ENCODE measurements around the gene PACSIN2. TPM values are rescaled to one million over a fixed set of nuclear protein-coding genes. Genes with fewer than 3 reads are reported as not detected.
"Not testable (repeated sequence)": the region's sequence is repeated elsewhere in the genome, so short reads cannot be mapped to it uniquely, and the experiment has no call there.

The PACSIN2 gene
- total and polyA plus RNA-seq, 7 experiments from 2014 or later = 26.6 to 62.5 (median 36.3) TPM

GRCh38 chr22:42936680-42937079, 78.3 kb downstream of the PACSIN2 start:
- H3K27me3 ChIP-seq (ENCODE audit: control insufficient read depth in 2 of 2, insufficient read depth in 2 of 2, low read length in 2 of 2); DNase-seq; H3K27me3 Mint-ChIP-seq; CTCF ChIA-PET; H3K27ac ChIP-seq (ENCODE audit: low read depth, low read length); H3K27ac Mint-ChIP-seq; H3K36me3 ChIP-seq (ENCODE audit: control insufficient read depth in 2 of 3, insufficient read depth in 3 of 3, low read length in 3 of 3); H3K36me3 Mint-ChIP-seq; H3K4me3 ChIP-seq (ENCODE audit: low read length); H3K9me3 ChIP-seq (ENCODE audit: control insufficient read depth in 2 of 3, low read length in 3 of 3); ATAC-seq; H3K4me1 ChIP-seq (ENCODE audit: control insufficient read depth in 2 of 2, insufficient read depth in 2 of 2, low read length in 2 of 2); intact Hi-C loops (cut with micrococcal nuclease); POLR2A ChIA-PET; H3K9me3 Mint-ChIP-seq: not testable (repeated sequence)
- Mint-ChIP-seq H3K4me3 (peak overlapping the region in 2 of 10 donors; percentile 0 to 47), H3K4me1 (peaks cover 57 to 89% (median 78%) of the 10 kb centered on the region in 7 donors)

GRCh38 chr22:42934338-42934737, 80.6 kb downstream of the PACSIN2 start:
- Histone ChIP-seq H3K4me1 (ENCODE audit: control insufficient read depth in 2 of 2, insufficient read depth in 2 of 2, low read length in 2 of 2) (peaks cover 0 to 3% of the 10 kb centered on the region in 2 donors), H3K27me3 (ENCODE audit: control insufficient read depth in 2 of 2, insufficient read depth in 2 of 2, low read length in 2 of 2) (no peaks in the 10 kb centered on the region), H3K9me3 (ENCODE audit: control insufficient read depth in 2 of 3, low read length in 3 of 3) (no peaks in the 10 kb centered on the region), H3K36me3 (ENCODE audit: control insufficient read depth in 2 of 3, insufficient read depth in 3 of 3, low read length in 3 of 3) (peaks cover 0 to 3% (median 0%) of the 10 kb centered on the region in 3 experiments), H3K4me3 (ENCODE audit: low read length) (no peak overlapping the region), H3K27ac (ENCODE audit: low read depth, low read length) (no peak overlapping the region)
- intact Hi-C loops (cut with micrococcal nuclease) = no loop called here
- CTCF ChIA-PET = no interaction called here
- DNase-seq = no peak
- Mint-ChIP-seq H3K9me3 (no peaks in the 10 kb centered on the region), H3K27ac (peak overlapping the region in 5 of 9 donors; percentile 28 to 77 (median 38)), H3K4me3 (peak overlapping the region in 5 of 10 donors; percentile 25 to 54 (median 48)), H3K36me3 (peaks cover 0 to 12% (median 0%) of the 10 kb centered on the region in 5 donors), H3K4me1 (peaks cover 59 to 89% (median 81%) of the 10 kb centered on the region in 7 donors), H3K27me3 (no peaks in the 10 kb centered on the region)
- POLR2A ChIA-PET = no interaction called here
- ATAC-seq = no peak

GRCh38 chr22:42933485-42934091, 81.4 kb downstream of the PACSIN2 start:
- intact Hi-C loops (cut with micrococcal nuclease) = no loop called here
- peaks cover 0 to 4% (median 0%) of the 10 kb centered on the region in 3 experiments for H3K36me3 ChIP-seq (ENCODE audit: control insufficient read depth in 2 of 3, insufficient read depth in 3 of 3, low read length in 3 of 3)
- Mint-ChIP-seq H3K9me3 (no peaks in the 10 kb centered on the region), H3K4me3 (peak overlapping the region in 4 of 10 donors; percentile 11 to 59 (median 22)), H3K4me1 (peaks cover 59 to 90% (median 83%) of the 10 kb centered on the region in 7 donors), H3K27ac (peak overlapping the region in 4 of 9 donors; percentile 29 to 77 (median 59)), H3K36me3 (peaks cover 0 to 12% (median 0%) of the 10 kb centered on the region in 5 donors), H3K27me3 (no peaks in the 10 kb centered on the region)
- peak; percentile 60 for ATAC-seq
- H3K9me3 ChIP-seq (ENCODE audit: control insufficient read depth in 2 of 3, low read length in 3 of 3) = no peaks in the 10 kb centered on the region
- ChIA-PET POLR2A (no interaction called here), CTCF (no interaction called here)
- H3K4me3 ChIP-seq (ENCODE audit: low read length) = no peak overlapping the region
- peak in 1 of 9 donors; percentile 59 for DNase-seq
- no peaks in the 10 kb centered on the region for H3K27me3 ChIP-seq (ENCODE audit: control insufficient read depth in 2 of 2, insufficient read depth in 2 of 2, low read length in 2 of 2)
- H3K27ac ChIP-seq (ENCODE audit: low read depth, low read length) = no peak overlapping the region
- peaks cover 0 to 3% of the 10 kb centered on the region in 2 donors for H3K4me1 ChIP-seq (ENCODE audit: control insufficient read depth in 2 of 2, insufficient read depth in 2 of 2, low read length in 2 of 2)

- H3K9me3 ChIP-seq (ENCODE audit: control insufficient read depth in 2 of 3, low read length in 3 of 3) = no peaks in the 10 kb centered on the region
- Mint-ChIP-seq H3K36me3 (peaks cover 0 to 12% (median 0%) of the 10 kb centered on the region in 5 donors), H3K9me3 (no peaks in the 10 kb centered on the region), H3K27me3 (no peaks in the 10 kb centered on the region), H3K4me3 (peak overlapping the region in 2 of 10 donors; percentile 11 to 59), H3K4me1 (peaks cover 55 to 88% (median 79%) of the 10 kb centered on the region in 7 donors), H3K27ac (peak overlapping the region in 4 of 9 donors; percentile 11 to 77 (median 52))
- no peak overlapping the region for H3K27ac ChIP-seq (ENCODE audit: low read depth, low read length)
- peaks cover 0 to 4% (median 0%) of the 10 kb centered on the region in 3 experiments for H3K36me3 ChIP-seq (ENCODE audit: control insufficient read depth in 2 of 3, insufficient read depth in 3 of 3, low read length in 3 of 3)
- ChIA-PET POLR2A (interaction anchor here (0.9 kb wide), 1 partner anchor 25 kb away, joined by 3 read pairs; no protein-coding TSS in a partner anchor), CTCF (interaction anchor here (0.6 kb wide), 1 partner anchor 93 kb away, joined by 5 read pairs; no protein-coding TSS in a partner anchor)
- H3K27me3 ChIP-seq (ENCODE audit: control insufficient read depth in 2 of 2, insufficient read depth in 2 of 2, low read length in 2 of 2) = no peaks in the 10 kb centered on the region
- H3K4me1 ChIP-seq (ENCODE audit: control insufficient read depth in 2 of 2, insufficient read depth in 2 of 2, low read length in 2 of 2) = peaks cover 0 to 3% of the 10 kb centered on the region in 2 donors
- ATAC-seq = no peak
- H3K4me3 ChIP-seq (ENCODE audit: low read length) = no peak overlapping the region
- DNase-seq = no peak
- intact Hi-C loops (cut with micrococcal nuclease) = no loop called here
These were observed 82.0 kb downstream of the PACSIN2 start for GRCh38 chr22:42932857-42933484.

GRCh38 chr22:42932197-42932519, 82.8 kb downstream of the PACSIN2 start:
- no peaks in the 10 kb centered on the region for H3K9me3 ChIP-seq (ENCODE audit: control insufficient read depth in 2 of 3, low read length in 3 of 3)
- intact Hi-C loops (cut with micrococcal nuclease) = no loop called here
- DNase-seq (no peak), ATAC-seq (no peak)
- no peaks in the 10 kb centered on the region for H3K9me3 Mint-ChIP-seq
- H3K27me3 Mint-ChIP-seq = no peaks in the 10 kb centered on the region
- H3K36me3 Mint-ChIP-seq = peaks cover 0 to 11% (median 0%) of the 10 kb centered on the region in 5 donors
- H3K4me1 ChIP-seq (ENCODE audit: control insufficient read depth in 2 of 2, insufficient read depth in 2 of 2, low read length in 2 of 2) = peaks cover 0 to 3% of the 10 kb centered on the region in 2 donors
- H3K27me3 ChIP-seq (ENCODE audit: control insufficient read depth in 2 of 2, insufficient read depth in 2 of 2, low read length in 2 of 2) = no peaks in the 10 kb centered on the region
- H3K27ac Mint-ChIP-seq = peak overlapping the region in 3 of 9 donors; percentile 1 to 17 (median 8)
- H3K4me1 Mint-ChIP-seq = peaks cover 47 to 83% (median 75%) of the 10 kb centered on the region in 7 donors
- no peak overlapping the region for H3K27ac ChIP-seq (ENCODE audit: low read depth, low read length)
- no peak overlapping the region for H3K4me3 Mint-ChIP-seq
- ChIA-PET POLR2A (interaction anchor here (0.5 to 0.9 kb wide), 2 partner anchors 9 to 26 kb away, joined by 3 to 5 read pairs; no protein-coding TSS in a partner anchor), CTCF (no interaction called here)
- peaks cover 0 to 4% (median 0%) of the 10 kb centered on the region in 3 experiments for H3K36me3 ChIP-seq (ENCODE audit: control insufficient read depth in 2 of 3, insufficient read depth in 3 of 3, low read length in 3 of 3)
- no peak overlapping the region for H3K4me3 ChIP-seq (ENCODE audit: low read length)

- H3K27ac ChIP-seq (ENCODE audit: low read depth, low read length) = no peak overlapping the region
- Mint-ChIP-seq H3K27me3 (no peaks in the 10 kb centered on the region), H3K9me3 (no peaks in the 10 kb centered on the region), H3K27ac (peak overlapping the region in 5 of 9 donors; percentile 7 to 48 (median 14)), H3K36me3 (peaks cover 0 to 7% (median 0%) of the 10 kb centered on the region in 5 donors), H3K4me3 (no peak overlapping the region), H3K4me1 (peaks cover 42 to 84% (median 76%) of the 10 kb centered on the region in 7 donors)
- peaks cover 0 to 4% (median 0%) of the 10 kb centered on the region in 3 experiments for H3K36me3 ChIP-seq (ENCODE audit: control insufficient read depth in 2 of 3, insufficient read depth in 3 of 3, low read length in 3 of 3)
- intact Hi-C loops (cut with micrococcal nuclease) = no loop called here
- CTCF ChIA-PET = no interaction called here
- H3K4me1 ChIP-seq (ENCODE audit: control insufficient read depth in 2 of 2, insufficient read depth in 2 of 2, low read length in 2 of 2) = peaks cover 0 to 3% of the 10 kb centered on the region in 2 donors
- peak; percentile 75 for ATAC-seq
- H3K4me3 ChIP-seq (ENCODE audit: low read length) = no peak overlapping the region
- no peak for DNase-seq
- POLR2A ChIA-PET = interaction anchor here (0.5 to 0.9 kb wide), 2 partner anchors 9 to 26 kb away, joined by 3 to 5 read pairs; no protein-coding TSS in a partner anchor
- H3K9me3 ChIP-seq (ENCODE audit: control insufficient read depth in 2 of 3, low read length in 3 of 3) = no peaks in the 10 kb centered on the region
- H3K27me3 ChIP-seq (ENCODE audit: control insufficient read depth in 2 of 2, insufficient read depth in 2 of 2, low read length in 2 of 2) = no peaks in the 10 kb centered on the region
These were observed 83.3 kb downstream of the PACSIN2 start for GRCh38 chr22:42931421-42932196.

Measured in naive thymus-derived CD4-positive, alpha-beta T cell (primary cell).